BJ (cell line): ENCODE results near the gene NACA. TPM values are rescaled to one million over a fixed set of nuclear protein-coding genes. Genes with fewer than 3 reads are reported as not detected.

Source experiments
- CTCF ChIA-PET: fragments of 350-600 bp; formaldehyde crosslinking; extraction: SDS; loops from one replicate; lab custom pipeline; 2021; ENCODE audit warnings: antibody characterized with exemption, inconsistent platforms; lab: Yijun Ruan, JAX
- POLR2A ChIA-PET: fragments of 300-600 bp; sonication (Branson Sonifier 250); formaldehyde crosslinking; extraction: SDS; loops from one replicate; lab custom pipeline; 2021; ENCODE audit warnings: antibody characterized with exemption; lab: Charles Lee
- DNase-seq: peaks from one replicate; pipeline ENCODE4 v3.0.0-alpha.2; 2011; ENCODE audit warnings: low read depth
- H3K27me3 ChIP-seq: 2 replicates; pipeline ENCODE4 v1.6.0; 2011; ENCODE audit warnings: low read length; ENCODE audit not compliant: control insufficient read depth, insufficient read depth
- H3K36me3 ChIP-seq: 2 replicates; pipeline ENCODE4 v1.5.1; 2011; ENCODE audit warnings: low read length; ENCODE audit not compliant: control insufficient read depth, insufficient read depth
- H3K4me3 ChIP-seq: 2 replicates; pipeline ENCODE4 v1.5.1; 2011; ENCODE audit warnings: low read depth, mild to moderate bottlenecking, control low read depth, low read length
- CTCF ChIP-seq: IDR thresholded peaks from 2 replicates; pipeline ENCODE4 v1.5.1; 2011; ENCODE audit warnings: low read depth, mild to moderate bottlenecking, control low read depth, inconsistent platforms, low read length, moderate library complexity; ENCODE audit not compliant: insufficient read depth
- polyA plus RNA-seq: library from polyadenylated mRNA; depleted of rRNA; stranded (reverse); fragments of >200 nt; gene quantifications from 2 replicates; pipeline ENCODE4 v1.2.3, GENCODE V29; 2011

NACA gene
- polyA plus RNA-seq, 1 experiment = 678 TPM

- Histone ChIP-seq H3K4me3 (no peak overlapping the region), H3K27me3 (no peaks in the 10 kb centered on the region), H3K36me3 (no peaks in the 10 kb centered on the region)
- ChIA-PET POLR2A (no interaction called here), CTCF (interaction anchor here (0.9 to 14.2 kb wide), 4 partner anchors 8 to 234 kb away, joined by 4 to 220 read pairs (median 34); no protein-coding TSS in a partner anchor)
- no peak for DNase-seq
- TF ChIP-seq CTCF = no peak
Measured at GRCh38 chr12:56766535-56766934, 41.4 kb upstream of the NACA start.

GRCh38 chr12:56763753-56764657 is 38.9 kb upstream of the NACA start:
- Histone ChIP-seq H3K4me3 (no peak overlapping the region), H3K27me3 (no peaks in the 10 kb centered on the region), H3K36me3 (no peaks in the 10 kb centered on the region)
- DNase-seq = peak; percentile 60
- POLR2A ChIA-PET = interaction anchor here (0.7 kb wide), 1 partner anchor 224 kb away, joined by 11 read pairs; no protein-coding TSS in a partner anchor
- TF ChIP-seq CTCF = no peak
- CTCF ChIA-PET = interaction anchor here (1.2 to 14.2 kb wide), 8 partner anchors 10 to 302 kb away, joined by 3 to 220 read pairs (median 8); no protein-coding TSS in a partner anchor

- DNase-seq = no peak
- ChIA-PET CTCF (interaction anchor here (1.1 to 14.2 kb wide), 10 partner anchors 10 to 304 kb away, joined by 3 to 220 read pairs (median 8); partner anchors contain the start of gene PRIM1), POLR2A (no interaction called here)
- TF ChIP-seq CTCF = no peak
- Histone ChIP-seq H3K4me3 (no peak overlapping the region), H3K27me3 (no peaks in the 10 kb centered on the region), H3K36me3 (no peaks in the 10 kb centered on the region)
Measured at GRCh38 chr12:56761812-56762211, 36.7 kb upstream of the NACA start.

GRCh38 chr12:56760460-56760859 is 35.4 kb upstream of the NACA start:
- H3K27me3 ChIP-seq = no peaks in the 10 kb centered on the region
- ChIA-PET POLR2A (no interaction called here), CTCF (interaction anchor here (0.7 to 14.2 kb wide), 6 partner anchors 124 to 469 kb away, joined by 3 to 220 read pairs (median 7); no protein-coding TSS in a partner anchor)
- H3K36me3 ChIP-seq = no peaks in the 10 kb centered on the region
- DNase-seq = no peak
- H3K4me3 ChIP-seq = no peak overlapping the region
- no peak for TF ChIP-seq CTCF

GRCh38 chr12:56759263-56759908 is 34.3 kb upstream of the NACA start:
- no peak for TF ChIP-seq CTCF
- POLR2A ChIA-PET = no interaction called here
- H3K27me3 ChIP-seq = no peaks in the 10 kb centered on the region
- H3K4me3 ChIP-seq = no peak overlapping the region
- CTCF ChIA-PET = interaction anchor here (1.1 to 14.2 kb wide), 6 partner anchors 123 to 353 kb away, joined by 3 to 220 read pairs (median 7); no protein-coding TSS in a partner anchor
- no peaks in the 10 kb centered on the region for H3K36me3 ChIP-seq
- DNase-seq = no peak
